HG03432 (cell line): Measurements from ENCODE around the gene TCTN1.

ENCODE experiments used
- ATAC-seq: cut with Tn5 transposase; IDR thresholded peaks from one replicate; pipeline ENCODE4 v1.9.1; 2021; ENCODE audit warnings: mild to moderate bottlenecking, moderate library complexity; ENCODE audit not compliant: unreplicated experiment

TCTN1 gene

GRCh38 chr12:110677982-110678381, 64.1 kb downstream of the TCTN1 start:
- ATAC-seq, result no peak

- no peak for ATAC-seq
Measured at GRCh38 chr12:110679201-110679600, 65.3 kb downstream of the TCTN1 start.

- ATAC-seq, result no peak
Measured at GRCh38 chr12:110680032-110680431, 66.1 kb downstream of the TCTN1 start.

- no peak for ATAC-seq
Measured at GRCh38 chr12:110683888-110684287, 70.0 kb downstream of the TCTN1 start.

- no peak for ATAC-seq
Measured at GRCh38 chr12:110684312-110684836, 70.4 kb downstream of the TCTN1 start.

- ATAC-seq, result no peak
Measured at GRCh38 chr12:110686294-110686903, 72.5 kb downstream of the TCTN1 start.

GRCh38 chr12:110687396-110688169, 73.7 kb downstream of the TCTN1 start:
- no peak for ATAC-seq

GRCh38 chr12:110688446-110689280, 74.7 kb downstream of the TCTN1 start, which contains the start of gene HVCN1:
TSS of gene HVCN1 (minus strand) at chr12:110689115. CDS start at chr12:110683245, 5,870 bp downstream.
- peak; percentile 43 for ATAC-seq

- peak; percentile 61 for ATAC-seq
Measured at GRCh38 chr12:110689281-110690126, 75.6 kb downstream of the TCTN1 start.

- ATAC-seq, result no peak
Measured at GRCh38 chr12:110690127-110690430, 76.2 kb downstream of the TCTN1 start.

GRCh38 chr12:110693731-110694130, 79.8 kb downstream of the TCTN1 start:
- no peak for ATAC-seq

- ATAC-seq, result no peak
Measured at GRCh38 chr12:110694330-110694901, 80.5 kb downstream of the TCTN1 start.

GRCh38 chr12:110696283-110696682, 82.4 kb downstream of the TCTN1 start:
- ATAC-seq, result no peak

GRCh38 chr12:110697236-110697635, 83.3 kb downstream of the TCTN1 start:
- ATAC-seq, result no peak

- peak; percentile 88 for ATAC-seq
Measured at GRCh38 chr12:110698171-110698902, 84.4 kb downstream of the TCTN1 start.
